ENCODE measurements around the gene OR5D14. TPM values are rescaled to one million over a fixed set of nuclear protein-coding genes. Genes with fewer than 3 reads are reported as not detected.

Gene OR5D14
- total RNA-seq: not detected

GRCh38 chr11:55795256-55795655 is at the start of gene OR5D14:
OR5D14 (plus strand) TSS chr11:55795556; CDS start chr11:55795556, 0 bp downstream.
- Histone ChIP-seq H3K9me3 (no peaks in the 10 kb centered on the region), H3K27me3 (no peaks in the 10 kb centered on the region), H3K4me1 (no peaks in the 10 kb centered on the region), H3K27ac (no peak within 1 kb of the TSS), H3K36me3 (no peaks in the 10 kb centered on the region), H3K4me3 (no peak within 1 kb of the TSS)
- intact Hi-C loops (cut with DNase I; ENCODE audit: low total_unique reads): no loop called here
- no peak for TF ChIP-seq POLR2A (IDR thresholded peaks at IDR 0.05)
- TF ChIP-seq, protein P1, sequence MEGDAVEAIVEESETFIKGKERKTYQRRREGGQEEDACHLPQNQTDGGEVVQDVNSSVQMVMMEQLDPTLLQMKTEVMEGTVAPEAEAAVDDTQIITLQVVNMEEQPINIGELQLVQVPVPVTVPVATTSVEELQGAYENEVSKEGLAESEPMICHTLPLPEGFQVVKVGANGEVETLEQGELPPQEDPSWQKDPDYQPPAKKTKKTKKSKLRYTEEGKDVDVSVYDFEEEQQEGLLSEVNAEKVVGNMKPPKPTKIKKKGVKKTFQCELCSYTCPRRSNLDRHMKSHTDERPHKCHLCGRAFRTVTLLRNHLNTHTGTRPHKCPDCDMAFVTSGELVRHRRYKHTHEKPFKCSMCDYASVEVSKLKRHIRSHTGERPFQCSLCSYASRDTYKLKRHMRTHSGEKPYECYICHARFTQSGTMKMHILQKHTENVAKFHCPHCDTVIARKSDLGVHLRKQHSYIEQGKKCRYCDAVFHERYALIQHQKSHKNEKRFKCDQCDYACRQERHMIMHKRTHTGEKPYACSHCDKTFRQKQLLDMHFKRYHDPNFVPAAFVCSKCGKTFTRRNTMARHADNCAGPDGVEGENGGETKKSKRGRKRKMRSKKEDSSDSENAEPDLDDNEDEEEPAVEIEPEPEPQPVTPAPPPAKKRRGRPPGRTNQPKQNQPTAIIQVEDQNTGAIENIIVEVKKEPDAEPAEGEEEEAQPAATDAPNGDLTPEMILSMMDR (IDR thresholded peaks at IDR 0.05): no peak
- DNase-seq: no peak

DNA sequence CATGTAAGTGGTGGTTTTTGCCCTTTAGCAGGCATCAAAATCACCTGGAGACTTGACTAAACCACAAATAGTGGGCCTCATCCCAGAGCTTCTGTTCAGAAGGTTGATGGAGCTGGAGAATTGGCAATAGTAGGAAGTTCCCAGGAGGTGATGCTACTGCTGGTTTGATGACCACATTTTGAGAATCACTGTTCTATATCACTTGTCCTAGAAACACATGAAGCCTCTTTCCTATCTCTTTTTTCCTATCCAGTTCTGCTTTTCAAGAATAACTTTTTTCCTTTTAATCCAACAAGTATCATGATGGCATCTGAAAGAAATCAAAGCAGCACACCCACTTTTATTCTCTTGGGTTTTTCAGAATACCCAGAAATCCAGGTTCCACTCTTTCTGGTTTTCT is 22.2 kb upstream of the OR5D14 start, which contains the start of gene OR5D13:
Gene OR5D13 (plus strand): TSS at position 301 of the 400 bp plus-strand sequence. CDS start 0 bp downstream, at position 301.
- Histone ChIP-seq H3K27ac (no peak within 1 kb of the TSS), H3K4me3 (no peak within 1 kb of the TSS), H3K27me3 (no peaks in the 10 kb centered on the region), H3K9me3 (no peaks in the 10 kb centered on the region), H3K36me3 (no peaks in the 10 kb centered on the region), H3K4me1 (no peaks in the 10 kb centered on the region)
- TF ChIP-seq, protein P1 (IDR thresholded peaks at IDR 0.05): no peak
- no peak for TF ChIP-seq POLR2A (IDR thresholded peaks at IDR 0.05)
- intact Hi-C loops (cut with DNase I; ENCODE audit: low total_unique reads): no loop called here
- no peak for DNase-seq

- Histone ChIP-seq H3K4me1 (no peaks in the 10 kb centered on the region), H3K27me3 (no peaks in the 10 kb centered on the region), H3K9me3 (no peaks in the 10 kb centered on the region), H3K27ac (no peak overlapping the region), H3K36me3 (no peaks in the 10 kb centered on the region), H3K4me3 (no peak overlapping the region)
- no peak for DNase-seq
- TF ChIP-seq POLR2A (IDR thresholded peaks at IDR 0.05): no peak
- TF ChIP-seq, protein P1 (IDR thresholded peaks at IDR 0.05): no peak
- intact Hi-C loops (cut with DNase I; ENCODE audit: low total_unique reads): no loop called here
Observed at GRCh38 chr11:55791606-55792005, 3.8 kb upstream of the OR5D14 start.

DNA sequence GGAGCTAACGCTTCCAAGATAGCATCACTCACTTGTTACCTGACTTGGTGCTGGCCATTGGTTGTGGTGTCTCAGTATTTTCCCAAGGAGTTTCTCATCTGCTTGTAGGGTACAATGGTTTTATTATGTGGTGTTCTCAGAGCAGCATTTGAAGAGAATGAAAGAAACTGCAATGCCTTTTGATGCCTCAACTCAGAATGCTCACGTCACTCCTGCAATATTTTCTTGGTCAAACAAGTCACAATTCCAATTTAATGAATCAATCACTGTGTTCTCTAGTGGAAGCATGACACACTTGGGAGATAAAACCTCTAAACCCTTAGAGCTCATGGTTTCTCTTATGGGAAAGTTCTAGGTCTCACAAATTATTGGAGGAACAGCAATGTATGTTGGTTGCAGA is 2.0 kb upstream of the OR5D14 start:
- intact Hi-C loops (cut with DNase I; ENCODE audit: low total_unique reads): no loop called here
- Histone ChIP-seq H3K9me3 (no peaks in the 10 kb centered on the region), H3K36me3 (no peaks in the 10 kb centered on the region), H3K4me1 (no peaks in the 10 kb centered on the region), H3K4me3 (no peak overlapping the region), H3K27ac (no peak overlapping the region), H3K27me3 (no peaks in the 10 kb centered on the region)
- no peak for DNase-seq
- no peak for TF ChIP-seq POLR2A (IDR thresholded peaks at IDR 0.05)
- TF ChIP-seq, protein P1 (IDR thresholded peaks at IDR 0.05): no peak

- DNase-seq: no peak
- H3K9me3 ChIP-seq: no peaks in the 10 kb centered on the region
- H3K4me1 ChIP-seq: no peaks in the 10 kb centered on the region
- intact Hi-C loops (cut with DNase I; ENCODE audit: low total_unique reads): no loop called here
- no peak overlapping the region for H3K27ac ChIP-seq
- TF ChIP-seq, protein P1 (IDR thresholded peaks at IDR 0.05): no peak
- TF ChIP-seq POLR2A (IDR thresholded peaks at IDR 0.05): no peak
- H3K27me3 ChIP-seq: no peaks in the 10 kb centered on the region
- H3K4me3 ChIP-seq: no peak overlapping the region
- no peaks in the 10 kb centered on the region for H3K36me3 ChIP-seq
Observed at GRCh38 chr11:55806248-55806647, 10.9 kb downstream of the OR5D14 start.
